K562 (cell line): ENCODE data around the gene EPHB2.

ENCODE experiments used
- CBFA2T3 ChIP-seq: fragments of 450-650 bp; IDR thresholded peaks from 2 replicates; pipeline ENCODE4 v1.6.1; 2017
- CEBPB ChIP-seq: fragments of 450-650 bp; IDR thresholded peaks from 2 replicates; pipeline ENCODE4 v1.6.1; 2016; ENCODE audit warnings: missing genetic modification characterization, missing compliant biosample characterization
- HDAC1 ChIP-seq, 2 experiments: fragments of 450-650 bp; IDR thresholded peaks; 2 replicates each; pipeline ENCODE4 v1.6.1; 2016 to 2017; ENCODE audit warnings: inconsistent platforms in 1 of 2, mild to moderate bottlenecking in 1 of 2, moderate library complexity in 1 of 2
- ZFP1 ChIP-seq: fragments of 450-650 bp; formaldehyde crosslinking; IDR thresholded peaks from 2 replicates; pipeline ENCODE4 v1.4.0; 2020; ENCODE audit warnings: mild to moderate bottlenecking, mixed read lengths
- ZNF766 ChIP-seq: fragments of 200-800 bp; sonication (Bioruptor generic); conservative IDR thresholded peaks from 2 replicates; pipeline ENCODE4 v1.6.1; 2016; ENCODE audit warnings: missing genetic modification characterization, missing compliant biosample characterization
- TF ChIP-seq, protein P1 (sequence below): sonication (generic); formaldehyde crosslinking; IDR thresholded peaks from 2 replicates; pipeline ENCODE4 v1.8.1; 2022; ENCODE audit warnings: missing genetic modification reagents

DNA sequence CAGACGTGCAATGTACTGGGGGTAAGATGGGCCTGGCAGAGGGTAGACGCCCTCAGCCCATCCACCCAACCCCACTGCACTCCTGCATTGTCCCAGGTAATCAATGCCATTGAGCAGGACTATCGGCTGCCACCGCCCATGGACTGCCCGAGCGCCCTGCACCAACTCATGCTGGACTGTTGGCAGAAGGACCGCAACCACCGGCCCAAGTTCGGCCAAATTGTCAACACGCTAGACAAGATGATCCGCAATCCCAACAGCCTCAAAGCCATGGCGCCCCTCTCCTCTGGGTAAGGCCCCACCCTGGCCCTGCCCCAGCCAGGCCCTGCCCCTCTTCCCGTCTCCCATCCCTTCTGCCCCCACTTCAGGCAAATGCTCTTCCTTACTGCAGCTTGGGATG lies 199.6 kb downstream of the EPHB2 start:
- TF ChIP-seq CEBPB (tag) (no peak), ZFP1 (no peak), HDAC1 (IDR thresholded peaks at IDR 0.05) (no peak), CBFA2T3 (no peak), ZNF766 (CRISPR knock-in tag) (no peak)
- TF ChIP-seq, protein P1, sequence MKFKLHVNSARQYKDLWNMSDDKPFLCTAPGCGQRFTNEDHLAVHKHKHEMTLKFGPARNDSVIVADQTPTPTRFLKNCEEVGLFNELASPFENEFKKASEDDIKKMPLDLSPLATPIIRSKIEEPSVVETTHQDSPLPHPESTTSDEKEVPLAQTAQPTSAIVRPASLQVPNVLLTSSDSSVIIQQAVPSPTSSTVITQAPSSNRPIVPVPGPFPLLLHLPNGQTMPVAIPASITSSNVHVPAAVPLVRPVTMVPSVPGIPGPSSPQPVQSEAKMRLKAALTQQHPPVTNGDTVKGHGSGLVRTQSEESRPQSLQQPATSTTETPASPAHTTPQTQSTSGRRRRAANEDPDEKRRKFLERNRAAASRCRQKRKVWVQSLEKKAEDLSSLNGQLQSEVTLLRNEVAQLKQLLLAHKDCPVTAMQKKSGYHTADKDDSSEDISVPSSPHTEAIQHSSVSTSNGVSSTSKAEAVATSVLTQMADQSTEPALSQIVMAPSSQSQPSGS (CRISPR knock-in tag) = no peak
